ENCODE data around the gene FHIP1A. TPM values are rescaled to one million over a fixed set of nuclear protein-coding genes. Genes with fewer than 3 reads are reported as not detected.
A peak's percentile ranks its signal among the peaks of the same experiment; 100 is the strongest.

The FHIP1A gene
- total RNA-seq, 2 donors from 2014 or later = 20.8 to 23.7 TPM

- Histone ChIP-seq H3K9me3 (no peaks in the 10 kb centered on the region), H3K27me3 (no peaks in the 10 kb centered on the region), H3K4me1 (peaks cover 72% of the 10 kb centered on the region), H3K36me3 (replicated peaks in 1 of 2; ENCODE audit: insufficient read depth in 1 of 2, low read depth in 2 of 2) (no peaks in the 10 kb centered on the region), H3K4me3 (no peak overlapping the region), H3K27ac (peak overlapping the region; percentile 78 to 84 (median 80))
- ATAC-seq (peak; percentile 49), DNase-seq (peak in 1 of 4 donors; percentile 10)
- intact Hi-C loops (cut with DNase I) = no loop called here
- 36 to 55% methylated on average over 1 of the region's 1 CpG for WGBS, 2 donors
- TF ChIP-seq CTCF (IDR thresholded peaks at IDR 0.05) (no peak), POLR2A (IDR thresholded peaks at IDR 0.05) (no peak)
Measured at GRCh38 chr4:151455212-151455611, 46.2 kb downstream of the FHIP1A start.

GRCh38 chr4:151458148-151458547 is 49.2 kb downstream of the FHIP1A start:
- Histone ChIP-seq H3K27ac (peak overlapping the region; percentile 65 to 84 (median 72)), H3K4me3 (no peak overlapping the region), H3K9me3 (no peaks in the 10 kb centered on the region), H3K4me1 (peaks cover 82% of the 10 kb centered on the region), H3K27me3 (no peaks in the 10 kb centered on the region), H3K36me3 (replicated peaks in 1 of 2; ENCODE audit: insufficient read depth in 1 of 2, low read depth in 2 of 2) (no peaks in the 10 kb centered on the region)
- intact Hi-C loops (cut with DNase I) = no loop called here
- WGBS, 2 donors = 64 to 76% methylated on average over 1 of the region's 1 CpG
- no peak for TF ChIP-seq CTCF (IDR thresholded peaks at IDR 0.05)
- TF ChIP-seq POLR2A (IDR thresholded peaks at IDR 0.05) = peak in 1 of 3 donors; percentile 37
- peak; percentile 42 to 68 (median 60) for DNase-seq
- ATAC-seq = peak; percentile 36

Other genes with a start within 250 kb of the FHIP1A start
- gene PRSS48, start 132.0 kb upstream of the FHIP1A start, total RNA-seq = not detected
- 10 to 100 TPM; 38.1 to 42.8 TPM for gene SH3D19, start 83.6 kb upstream of the FHIP1A start, total RNA-seq